Loucy (cell line): Measurements from ENCODE around the gene CCT6A.

Experiments used
- H2AFZ ChIP-seq: fragments of 200-600 bp; sonication (generic); 2 replicates; pipeline ENCODE4 v1.6.0; 2016; ENCODE audit warnings: antibody characterized with exemption, mild to moderate bottlenecking, low read length, moderate library complexity
- H3F3A ChIP-seq: fragments of 200-600 bp; 2 replicates; pipeline ENCODE4 v1.6.0; 2016; ENCODE audit warnings: antibody characterized with exemption, low read depth, mild to moderate bottlenecking
- H3K27me3 ChIP-seq: fragments of 200-600 bp; sonication (generic); 2 replicates; pipeline ENCODE4 v1.6.1; 2014; ENCODE audit warnings: low read length, mild to moderate bottlenecking; ENCODE audit not compliant: insufficient read depth, poor library complexity, severe bottlenecking
- H3K36me3 ChIP-seq: fragments of 200-600 bp; sonication (generic); 2 replicates; pipeline ENCODE4 v1.6.1; 2016; ENCODE audit warnings: low read length; ENCODE audit not compliant: insufficient read depth
- H3K4me1 ChIP-seq: fragments of 200-600 bp; sonication (generic); 2 replicates; pipeline ENCODE4 v1.5.1; 2014; ENCODE audit warnings: low read length, mild to moderate bottlenecking; ENCODE audit not compliant: insufficient read depth, poor library complexity, severe bottlenecking
- H3K4me2 ChIP-seq: fragments of 200-600 bp; sonication (generic); 2 replicates; pipeline ENCODE4 v1.6.0; 2014; ENCODE audit warnings: antibody characterized with exemption, low read length, low read depth, mild to moderate bottlenecking; ENCODE audit not compliant: poor library complexity, severe bottlenecking
- H3K4me3 ChIP-seq: fragments of 200-600 bp; sonication (generic); 2 replicates; pipeline ENCODE4 v1.5.1; 2014; ENCODE audit warnings: low read length, mild to moderate bottlenecking, mixed read lengths; ENCODE audit not compliant: poor library complexity, severe bottlenecking
- H3K79me2 ChIP-seq: fragments of 200-600 bp; sonication (generic); 2 replicates; pipeline ENCODE4 v1.6.1; 2014; ENCODE audit warnings: low read length; ENCODE audit not compliant: insufficient read depth
- H3K9ac ChIP-seq: fragments of 200-600 bp; sonication (generic); 2 replicates; pipeline ENCODE4 v1.6.0; 2014; ENCODE audit warnings: mild to moderate bottlenecking, low read depth, low read length, moderate library complexity; ENCODE audit not compliant: poor library complexity, severe bottlenecking
- H3K9me2 ChIP-seq: fragments of 200-600 bp; sonication (generic); replicated peaks from 2 replicates; pipeline ENCODE4 v1.6.1; 2016; ENCODE audit warnings: low read depth, low read length, mixed read lengths
- H3K9me3 ChIP-seq: fragments of 200-600 bp; sonication (generic); 2 replicates; pipeline ENCODE4 v1.6.1; 2014; ENCODE audit warnings: mild to moderate bottlenecking, antibody characterized with exemption, low read length, low read depth; ENCODE audit not compliant: insufficient read depth
- H4K20me1 ChIP-seq: fragments of 200-600 bp; sonication (generic); 2 replicates; pipeline ENCODE4 v1.6.0; 2014; ENCODE audit warnings: antibody characterized with exemption, low read length, mild to moderate bottlenecking; ENCODE audit not compliant: insufficient read depth, poor library complexity, severe bottlenecking
- CTCF ChIP-seq: fragments of 200-600 bp; sonication (generic); conservative IDR thresholded peaks from 2 replicates; pipeline ENCODE4 v1.5.1; 2014; ENCODE audit warnings: mild to moderate bottlenecking, antibody characterized with exemption, low read length
- EZH2phosphoT487 ChIP-seq: fragments of 200-600 bp; IDR thresholded peaks from 2 replicates; pipeline ENCODE4 v1.6.1; 2018; ENCODE audit warnings: antibody characterized with exemption, mild to moderate bottlenecking, moderate library complexity, borderline replicate concordance

CCT6A gene

GRCh38 chr7:56083150-56083785 is 31.7 kb downstream of the CCT6A start:
- Histone ChIP-seq H3K4me1 (no peaks in the 10 kb centered on the region), H3K9ac (no peak overlapping the region), H3F3A (no peaks in the 10 kb centered on the region), H4K20me1 (no peaks in the 10 kb centered on the region), H2AFZ (no peak overlapping the region), H3K79me2 (no peaks in the 10 kb centered on the region), H3K27me3 (no peaks in the 10 kb centered on the region), H3K9me3 (no peaks in the 10 kb centered on the region), H3K9me2 (no peaks in the 10 kb centered on the region), H3K36me3 (peaks cover 14% of the 10 kb centered on the region; the same call in 1 of the 2 replicates), H3K4me3 (no peak overlapping the region), H3K4me2 (no peak overlapping the region)
- TF ChIP-seq EZH2phosphoT487 (no peak), CTCF (no peak)

- Histone ChIP-seq H3K9me3 (no peaks in the 10 kb centered on the region), H3K4me3 (no peak overlapping the region), H3K79me2 (no peaks in the 10 kb centered on the region), H3K36me3 (no peaks in the 10 kb centered on the region), H2AFZ (no peak overlapping the region), H3K27me3 (no peaks in the 10 kb centered on the region), H3K4me2 (no peak overlapping the region), H3K9ac (no peak overlapping the region), H4K20me1 (no peaks in the 10 kb centered on the region), H3F3A (no peaks in the 10 kb centered on the region), H3K9me2 (no peaks in the 10 kb centered on the region), H3K4me1 (no peaks in the 10 kb centered on the region)
- no peak for TF ChIP-seq EZH2phosphoT487
- TF ChIP-seq CTCF = no peak
These were observed 35.2 kb downstream of the CCT6A start for GRCh38 chr7:56086761-56087160.

- Histone ChIP-seq H3F3A (no peaks in the 10 kb centered on the region), H3K79me2 (no peaks in the 10 kb centered on the region), H3K4me3 (no peak overlapping the region), H4K20me1 (no peaks in the 10 kb centered on the region), H3K27me3 (no peaks in the 10 kb centered on the region), H3K9me2 (no peaks in the 10 kb centered on the region), H3K4me1 (no peaks in the 10 kb centered on the region), H3K4me2 (no peak overlapping the region), H3K9me3 (no peaks in the 10 kb centered on the region), H2AFZ (no peak overlapping the region), H3K36me3 (no peaks in the 10 kb centered on the region), H3K9ac (no peak overlapping the region)
- TF ChIP-seq EZH2phosphoT487 (no peak), CTCF (no peak)
These were observed 35.9 kb downstream of the CCT6A start for GRCh38 chr7:56087445-56087844.
